Skeletal muscle tissue (tissue), 4 donors: Measurements from ENCODE around the gene ANTXR1. TPM values are rescaled to one million over a fixed set of nuclear protein-coding genes. Genes with fewer than 3 reads are reported as not detected.
A peak's percentile ranks its signal among the peaks of the same experiment; 100 is the strongest.
"Not testable (repeated sequence)": the region's sequence is repeated elsewhere in the genome, so short reads cannot be mapped to it uniquely, and the experiment has no call there.

ENCODE experiments used
- H3K27ac ChIP-seq: one replicate; pipeline ENCODE4 v1.7.0; 2013; ENCODE audit warnings: mild to moderate bottlenecking, low read depth, low read length, inconsistent platforms
- H3K27me3 ChIP-seq, 3 donors: one replicate each; pipeline ENCODE4 v1.7.0; 2013; ENCODE audit warnings: low read length in 3 of 3; ENCODE audit not compliant: control insufficient read depth in 3 of 3, insufficient read depth in 3 of 3
- H3K36me3 ChIP-seq, 3 donors: one replicate each; pipeline ENCODE4 v1.7.0; 2013; ENCODE audit warnings: low read length in 3 of 3; ENCODE audit not compliant: control insufficient read depth in 3 of 3, insufficient read depth in 3 of 3
- H3K4me1 ChIP-seq, 3 donors: one replicate each; pipeline ENCODE4 v1.7.0; 2013; ENCODE audit warnings: low read length in 3 of 3, mild to moderate bottlenecking in 3 of 3; ENCODE audit not compliant: control insufficient read depth in 3 of 3, insufficient read depth in 3 of 3
- H3K4me3 ChIP-seq, 3 donors: one replicate each; pipeline ENCODE4 v1.7.0; 2013; ENCODE audit warnings: low read length in 3 of 3
- H3K9ac ChIP-seq, 3 donors: one replicate each; pipeline ENCODE4 v1.7.0; 2013; ENCODE audit warnings: low read length in 3 of 3, mild to moderate bottlenecking in 3 of 3, moderate library complexity in 2 of 3, low read depth in 1 of 3
- H3K9me3 ChIP-seq, 3 donors: one replicate each; pipeline ENCODE4 v1.7.0; 2013; ENCODE audit warnings: low read length in 3 of 3; ENCODE audit not compliant: control insufficient read depth in 3 of 3
- total RNA-seq: library from RNA; depleted of rRNA; stranded (reverse); fragments of >200 nt; gene quantifications from one replicate; pipeline ENCODE4 v1.2.3, GENCODE V29; 2014
- donor health status: Osteomylitis.

ANTXR1 gene
- total RNA-seq, 1 donor from 2014 or later: 86.6 TPM

DNA sequence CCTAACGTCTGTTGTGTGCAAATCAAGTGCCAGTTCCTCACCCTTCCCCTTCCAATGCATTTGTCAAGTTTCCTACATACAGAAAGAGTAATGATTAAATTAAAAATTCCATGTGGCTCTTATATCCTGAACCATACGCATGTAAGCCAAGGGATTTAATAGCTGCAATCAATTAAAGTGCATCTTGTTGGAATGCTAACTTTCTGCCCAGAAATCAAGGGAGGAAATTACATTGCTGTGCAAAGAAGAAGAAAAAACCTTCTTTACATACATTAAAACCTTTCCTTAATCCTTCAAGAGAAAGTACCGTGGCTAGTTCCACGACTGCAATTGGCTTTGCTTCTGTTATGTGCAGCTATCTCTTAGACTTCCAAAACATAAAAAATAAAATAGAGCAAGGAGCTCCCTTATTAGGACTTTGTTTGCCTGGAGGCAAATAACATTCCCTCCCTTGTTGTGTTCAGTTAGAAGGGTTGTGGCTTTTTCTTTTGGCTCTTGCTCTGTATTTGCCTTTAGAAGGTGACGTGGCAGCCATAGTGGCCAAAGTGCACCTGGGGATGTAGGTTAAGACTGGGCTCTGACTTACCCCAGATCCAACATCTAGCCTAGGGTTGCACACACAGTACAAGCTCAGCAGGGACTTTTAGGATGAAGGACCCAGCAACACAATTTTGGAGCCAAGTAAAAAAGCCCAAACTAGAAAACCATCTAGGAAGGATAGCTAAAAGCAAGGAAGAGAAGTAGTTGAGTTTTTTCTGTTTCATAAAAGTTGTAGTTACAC lies 158.3 kb downstream of the ANTXR1 start:
- Histone ChIP-seq H3K9ac (peak overlapping the region in 1 of 3 donors; percentile 23), H3K4me1 (peaks cover 3 to 14% (median 14%) of the 10 kb centered on the region in 3 donors), H3K4me3 (no peak overlapping the region), H3K9me3 (no peaks in the 10 kb centered on the region), H3K36me3 (peaks cover 0 to 3% (median 0%) of the 10 kb centered on the region in 3 donors), H3K27ac (no peak overlapping the region), H3K27me3 (no peaks in the 10 kb centered on the region)

DNA sequence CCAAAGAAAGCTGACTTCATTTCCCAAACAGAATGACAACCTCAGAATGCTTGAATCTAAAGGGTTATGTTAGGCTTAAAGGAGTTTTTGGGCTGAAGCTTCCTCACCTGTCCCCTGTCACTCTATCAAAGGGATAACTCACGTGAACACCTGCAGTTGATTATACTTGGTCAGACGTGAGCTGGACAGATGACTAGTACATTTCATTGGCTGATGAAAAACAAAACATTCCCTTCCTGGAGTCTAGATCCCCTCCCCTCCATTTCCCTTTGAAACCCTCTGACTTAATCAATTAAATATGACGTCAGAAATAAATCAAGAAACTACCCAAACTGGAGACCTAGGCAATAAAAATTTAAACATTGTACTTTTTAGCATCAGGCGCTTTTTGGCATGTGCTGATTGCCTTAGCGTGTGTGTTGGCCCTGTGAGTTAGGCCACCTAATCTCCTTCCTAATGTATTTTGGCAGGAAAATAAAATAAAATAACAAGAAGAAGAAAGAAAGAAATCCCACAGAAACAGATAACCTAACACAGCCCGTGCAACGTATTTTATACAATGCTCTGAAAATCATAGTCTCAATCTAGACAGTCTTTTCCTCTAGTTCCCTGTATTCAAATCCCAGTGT lies 159.0 kb downstream of the ANTXR1 start:
- Histone ChIP-seq H3K36me3 (peaks cover 0 to 3% (median 0%) of the 10 kb centered on the region in 3 donors), H3K27ac (no peak overlapping the region), H3K4me1 (peaks cover 8 to 17% (median 14%) of the 10 kb centered on the region in 3 donors), H3K4me3 (no peak overlapping the region), H3K9ac (no peak overlapping the region), H3K9me3 (no peaks in the 10 kb centered on the region), H3K27me3 (no peaks in the 10 kb centered on the region)

DNA sequence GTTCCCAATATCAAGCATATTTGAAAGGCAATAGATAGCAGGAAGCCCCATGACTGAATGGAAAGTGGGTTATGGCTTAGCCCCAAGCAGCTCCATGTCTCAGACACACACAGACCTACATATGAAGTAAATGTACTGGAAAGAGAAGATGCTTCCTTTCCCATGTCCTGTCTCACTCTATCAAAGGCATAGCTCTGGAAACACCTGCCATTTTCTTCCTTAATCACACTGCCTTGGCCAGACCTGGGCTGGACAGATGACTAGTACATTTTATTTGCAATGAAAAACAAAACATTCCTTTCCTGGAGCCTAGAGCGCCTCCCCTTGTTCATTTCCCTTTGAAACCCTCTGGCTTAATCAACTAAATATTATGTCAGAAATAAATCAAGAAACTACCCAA lies 160.7 kb downstream of the ANTXR1 start:
- Histone ChIP-seq H3K27me3 (no peaks in the 10 kb centered on the region), H3K27ac (no peak overlapping the region)

DNA sequence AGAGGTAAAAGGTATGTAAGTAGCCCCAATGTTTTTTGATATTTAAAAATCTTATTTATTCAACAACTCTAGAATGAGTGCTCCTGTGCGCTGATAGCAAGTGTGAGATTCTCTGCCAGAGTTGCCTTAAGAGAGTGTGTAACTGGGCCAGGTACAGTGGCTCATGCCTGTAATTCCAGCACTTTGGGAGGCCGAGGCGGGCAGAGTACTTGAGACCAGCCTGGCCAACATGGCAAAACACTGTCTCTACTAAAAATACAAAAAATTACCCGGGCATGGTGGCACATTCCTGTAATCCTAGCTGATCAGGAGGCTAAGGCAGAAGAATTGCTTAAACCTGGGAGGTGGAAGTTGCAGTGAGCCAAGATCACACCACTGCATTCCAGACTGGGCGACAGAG lies 161.2 kb downstream of the ANTXR1 start:
- not testable (repeated sequence) for H3K36me3 ChIP-seq, H3K27ac ChIP-seq, H3K27me3 ChIP-seq, H3K9me3 ChIP-seq, H3K4me3 ChIP-seq, H3K9ac ChIP-seq
- H3K4me1 ChIP-seq: peaks cover 13 to 21% (median 16%) of the 10 kb centered on the region in 3 donors

More for the DNA sequence above, 160.7 kb downstream of the ANTXR1 start:
- Histone ChIP-seq H3K9me3 (no peaks in the 10 kb centered on the region), H3K36me3 (peaks cover 0 to 3% (median 0%) of the 10 kb centered on the region in 3 donors), H3K4me3 (no peak overlapping the region), H3K9ac (no peak overlapping the region), H3K4me1 (peaks cover 13 to 21% (median 16%) of the 10 kb centered on the region in 3 donors)

DNA sequence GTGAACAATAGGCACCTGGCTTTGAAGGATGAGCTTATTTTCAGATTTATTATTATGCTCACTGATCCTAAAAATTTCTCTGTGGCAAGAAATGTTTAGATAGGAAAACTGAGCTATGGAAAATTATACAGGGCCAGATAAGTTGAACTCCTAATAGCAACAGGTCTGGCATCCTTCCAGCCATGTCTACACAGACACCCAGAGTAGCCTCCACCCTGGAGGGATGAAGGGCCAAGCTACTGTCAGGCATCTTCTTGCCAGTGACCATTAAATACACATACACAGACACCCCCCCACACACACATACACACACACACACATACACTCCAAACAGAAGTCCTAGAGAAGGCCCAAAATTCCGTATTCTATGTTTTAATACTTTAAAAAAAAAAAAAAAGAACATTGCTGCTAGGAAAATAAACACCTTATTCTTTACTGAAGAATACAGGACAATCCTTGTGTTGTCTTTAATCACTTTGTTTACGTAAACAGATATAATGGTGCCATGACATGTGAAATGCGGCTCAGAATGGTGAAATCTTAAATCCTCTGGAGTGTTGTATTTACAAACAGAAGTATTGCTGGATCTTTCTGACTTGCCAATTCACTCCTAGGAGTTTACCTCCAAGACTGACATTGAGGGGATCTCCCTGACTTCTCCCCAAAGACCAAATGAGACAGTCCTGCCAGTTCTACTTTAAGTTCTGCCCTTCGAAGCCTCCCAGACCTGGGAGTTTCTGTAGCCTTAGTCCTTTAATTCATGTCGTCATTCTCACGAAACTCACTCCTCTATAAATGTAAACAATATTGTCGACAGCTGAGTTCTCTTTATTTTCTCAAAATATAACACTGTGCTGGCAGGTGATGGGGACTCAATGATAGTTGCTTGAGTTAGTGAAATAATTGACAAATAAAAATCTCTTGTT lies 163.1 kb downstream of the ANTXR1 start:
- Histone ChIP-seq H3K9ac (no peak overlapping the region), H3K36me3 (peaks cover 0 to 3% (median 0%) of the 10 kb centered on the region in 3 donors), H3K4me1 (peaks cover 13 to 21% (median 16%) of the 10 kb centered on the region in 3 donors), H3K27me3 (no peaks in the 10 kb centered on the region), H3K9me3 (no peaks in the 10 kb centered on the region), H3K27ac (no peak overlapping the region), H3K4me3 (no peak overlapping the region)

DNA sequence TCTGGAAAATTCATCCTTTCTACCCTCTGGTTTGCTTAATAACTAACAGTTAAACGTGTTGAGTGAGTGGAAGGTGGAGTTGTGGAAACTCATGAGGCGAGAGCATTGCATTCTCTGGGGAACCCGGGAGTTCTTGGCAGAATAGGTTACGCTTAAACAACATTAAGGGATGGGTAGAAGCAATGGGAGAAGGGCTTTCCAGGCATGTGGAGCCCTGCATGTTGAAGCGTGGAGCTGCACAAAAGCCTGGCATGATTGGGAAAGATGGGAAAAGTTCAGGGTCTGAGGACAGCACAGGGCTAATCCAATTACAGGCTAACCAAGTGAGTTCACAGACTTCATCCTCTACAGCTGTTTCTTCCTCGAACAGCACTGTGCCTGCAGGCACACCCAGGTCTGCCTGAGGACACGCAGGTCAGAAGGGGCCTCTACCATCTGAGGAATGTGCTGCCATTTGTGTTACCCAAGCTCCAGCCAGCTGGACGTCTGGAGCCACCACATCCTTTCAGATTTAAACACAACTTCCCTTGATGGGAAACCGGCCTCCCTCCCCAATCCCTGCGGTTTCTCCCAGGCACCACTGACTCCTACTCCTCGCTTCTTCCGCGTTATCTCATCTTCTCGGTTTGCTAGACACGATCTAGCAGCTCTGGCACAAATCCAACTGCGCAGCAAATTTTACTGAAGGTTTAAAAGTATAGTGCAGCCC lies 164.2 kb downstream of the ANTXR1 start:
- H3K9ac ChIP-seq: peak overlapping the region in 2 of 3 donors; percentile 51 to 58
- no peaks in the 10 kb centered on the region for H3K27me3 ChIP-seq
- peak overlapping the region in 2 of 3 donors; percentile 29 to 49 for H3K4me3 ChIP-seq
- peaks cover 13 to 19% (median 16%) of the 10 kb centered on the region in 3 donors for H3K4me1 ChIP-seq
- peak overlapping the region; percentile 85 for H3K27ac ChIP-seq
- peaks cover 0 to 8% (median 0%) of the 10 kb centered on the region in 3 donors for H3K36me3 ChIP-seq
- H3K9me3 ChIP-seq: no peaks in the 10 kb centered on the region

DNA sequence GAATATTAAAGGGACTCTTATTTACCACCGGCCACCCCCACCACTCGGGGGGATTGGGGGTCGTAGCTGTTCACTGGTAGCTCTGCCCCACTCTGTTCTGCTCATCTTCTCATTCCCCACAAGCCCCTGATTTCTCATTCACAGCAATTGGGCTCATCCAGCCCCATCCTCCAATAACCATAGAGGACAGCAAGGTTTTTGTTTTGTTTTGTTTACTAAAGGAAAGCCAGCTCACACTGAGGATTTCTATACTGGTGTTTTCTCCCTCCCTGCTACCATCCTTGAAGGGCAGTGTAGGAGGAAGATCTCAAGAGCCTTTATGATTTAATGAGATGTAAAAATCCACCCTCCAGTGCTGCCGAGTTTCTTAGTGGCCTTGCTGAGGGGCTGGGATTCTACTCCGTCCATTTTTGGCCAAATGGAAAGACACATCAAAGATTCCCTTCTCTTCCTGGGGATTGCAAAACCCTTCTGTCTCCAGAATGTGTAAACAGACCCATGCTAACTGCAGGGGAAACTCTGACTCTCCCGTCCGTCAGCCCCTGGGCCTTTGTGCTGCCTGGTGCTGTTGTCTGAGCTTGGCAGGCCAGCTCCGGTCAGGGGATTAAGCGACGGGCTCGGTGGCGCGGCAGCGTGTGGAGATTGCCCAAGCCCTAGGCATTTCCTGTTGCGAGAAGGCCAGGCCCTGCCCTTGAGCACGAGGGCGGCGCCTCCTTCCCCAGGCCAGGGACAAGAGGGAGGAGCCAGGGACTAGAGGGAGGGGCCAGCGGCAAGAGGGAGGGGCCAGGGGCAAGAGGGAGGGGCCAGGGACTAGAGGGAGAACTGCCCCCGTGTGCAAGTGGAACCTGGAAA lies 165.0 kb downstream of the ANTXR1 start:
- H3K27me3 ChIP-seq: no peaks in the 10 kb centered on the region
- H3K9me3 ChIP-seq: no peaks in the 10 kb centered on the region
- H3K36me3 ChIP-seq: peaks cover 0 to 9% (median 0%) of the 10 kb centered on the region in 3 donors
- H3K4me1 ChIP-seq: peaks cover 13 to 19% (median 16%) of the 10 kb centered on the region in 3 donors
- H3K9ac ChIP-seq: peak overlapping the region; percentile 7 to 58 (median 51)
- H3K4me3 ChIP-seq: peak overlapping the region; percentile 37 to 42 (median 41)
- peak overlapping the region; percentile 85 for H3K27ac ChIP-seq

DNA sequence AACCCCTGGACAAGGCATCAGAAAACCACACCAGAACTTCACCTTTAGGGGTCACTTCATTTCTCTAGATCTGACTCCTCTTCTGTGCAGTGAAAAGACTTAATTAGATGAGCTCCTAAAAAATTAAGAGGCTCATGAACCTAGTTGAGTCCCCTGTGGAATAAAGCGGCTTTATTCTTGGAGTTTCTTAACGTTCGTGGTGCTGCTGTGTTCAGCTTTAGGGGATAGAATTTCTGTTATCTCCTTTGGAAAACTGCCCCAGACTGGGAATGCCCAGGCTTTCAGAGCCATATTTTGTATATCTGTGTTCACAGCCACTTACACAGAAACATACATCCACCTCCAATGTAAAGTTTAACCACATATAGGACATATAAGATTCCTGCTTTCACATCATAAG lies 165.8 kb downstream of the ANTXR1 start:
- no peak overlapping the region for H3K27ac ChIP-seq
- no peaks in the 10 kb centered on the region for H3K9me3 ChIP-seq
- H3K4me1 ChIP-seq: peaks cover 13 to 16% (median 16%) of the 10 kb centered on the region in 3 donors
- peaks cover 0 to 6% (median 0%) of the 10 kb centered on the region in 3 donors for H3K36me3 ChIP-seq
- no peak overlapping the region for H3K9ac ChIP-seq
- no peak overlapping the region for H3K4me3 ChIP-seq
- no peaks in the 10 kb centered on the region for H3K27me3 ChIP-seq
